Measurements from ENCODE around the gene TENT5A.

DNA sequence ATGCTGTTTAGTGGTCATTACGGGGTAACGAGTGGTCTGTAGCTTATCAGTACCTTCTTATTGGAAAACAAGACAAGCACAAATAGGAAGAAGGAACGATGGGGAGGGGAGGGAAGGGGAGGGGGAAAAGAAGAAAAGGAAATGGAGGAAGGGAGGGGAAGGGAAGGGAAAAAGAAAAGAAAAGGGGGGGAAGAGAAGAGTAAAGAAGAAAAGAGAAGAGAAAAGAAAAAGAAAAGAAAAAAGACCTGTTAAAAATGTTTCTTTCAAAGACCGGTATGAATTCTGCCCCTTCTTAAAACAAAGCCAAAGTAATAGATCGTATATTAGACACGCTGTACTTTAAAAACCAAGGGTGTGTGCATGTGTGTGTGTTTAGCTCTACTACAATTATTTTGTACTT is 2.4 kb upstream of the TENT5A start:
- no peak for TF ChIP-seq EP300 (IDR thresholded peaks at IDR 0.05)
- TF ChIP-seq CTCF (IDR thresholded peaks at IDR 0.05), result no peak
- no peak for TF ChIP-seq POLR2A (IDR thresholded peaks at IDR 0.05)

Measured in tibial nerve (tissue), 4 donors.